Ishikawa (cell line): ENCODE data around the gene PXDN.

Experiments
- CEBPB ChIP-seq: IDR thresholded peaks from 2 replicates; pipeline ENCODE4 v1.6.1; 2012
- CREB1 ChIP-seq: IDR thresholded peaks from 2 replicates; pipeline ENCODE4 v1.6.1; 2012; ENCODE audit warnings: low read depth
- EGR1 ChIP-seq: IDR thresholded peaks from 2 replicates; pipeline ENCODE4 v1.6.1; 2012
- EP300 ChIP-seq: IDR thresholded peaks from 2 replicates; pipeline ENCODE4 v1.6.1; 2012; ENCODE audit warnings: borderline replicate concordance
- FOXM1 ChIP-seq: IDR thresholded peaks from 2 replicates; pipeline ENCODE4 v1.6.1; 2012; ENCODE audit warnings: low read depth, borderline replicate concordance
- NFIC ChIP-seq: IDR thresholded peaks from 2 replicates; pipeline ENCODE4 v1.6.1; 2012
- RAD21 ChIP-seq: IDR thresholded peaks from 2 replicates; pipeline ENCODE4 v1.6.1; 2012; ENCODE audit warnings: low read depth
- REST ChIP-seq: IDR thresholded peaks from 2 replicates; pipeline ENCODE4 v1.6.1; 2012; ENCODE audit warnings: low read depth, mild to moderate bottlenecking
- TAF1 ChIP-seq: IDR thresholded peaks from 2 replicates; pipeline ENCODE4 v1.6.1; 2012; ENCODE audit warnings: low read depth, mild to moderate bottlenecking
- TCF12 ChIP-seq: IDR thresholded peaks from 2 replicates; pipeline ENCODE4 v1.6.1; 2012; ENCODE audit warnings: low read depth
- TEAD4 ChIP-seq: IDR thresholded peaks from 2 replicates; pipeline ENCODE4 v1.6.1; 2012
- USF1 ChIP-seq: IDR thresholded peaks from 2 replicates; pipeline ENCODE4 v1.6.1; 2012
- YY1 ChIP-seq: IDR thresholded peaks from 2 replicates; pipeline ENCODE4 v1.6.1; 2012; ENCODE audit warnings: low read depth
- ZBTB7A ChIP-seq: IDR thresholded peaks from 2 replicates; pipeline ENCODE4 v1.6.1; 2012; ENCODE audit warnings: low read depth
- TF ChIP-seq, protein P1 (sequence below): IDR thresholded peaks from 2 replicates; pipeline ENCODE4 v1.6.1; 2012

The PXDN gene

GRCh38 chr2:1693723-1694122 lies 50.6 kb downstream of the PXDN start:
- TF ChIP-seq CEBPB (no peak), EGR1 (no peak), CREB1 (no peak), TAF1 (no peak), EP300 (no peak), TEAD4 (no peak), ZBTB7A (no peak), REST (no peak), NFIC (no peak), YY1 (no peak), FOXM1 (no peak), RAD21 (no peak), USF1 (no peak), TCF12 (no peak)
- TF ChIP-seq, protein P1, sequence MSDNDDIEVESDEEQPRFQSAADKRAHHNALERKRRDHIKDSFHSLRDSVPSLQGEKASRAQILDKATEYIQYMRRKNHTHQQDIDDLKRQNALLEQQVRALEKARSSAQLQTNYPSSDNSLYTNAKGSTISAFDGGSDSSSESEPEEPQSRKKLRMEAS, result no peak

GRCh38 chr2:1692342-1692741 lies 52.0 kb downstream of the PXDN start:
- no peak for TF ChIP-seq YY1
- no peak for TF ChIP-seq TAF1
- TF ChIP-seq RAD21, result no peak
- TF ChIP-seq CREB1, result no peak
- TF ChIP-seq EGR1, result no peak
- no peak for TF ChIP-seq NFIC
- TF ChIP-seq, protein P1, result no peak
- no peak for TF ChIP-seq TCF12
- no peak for TF ChIP-seq USF1
- TF ChIP-seq ZBTB7A, result no peak
- TF ChIP-seq CEBPB, result no peak
- TF ChIP-seq REST, result no peak
- no peak for TF ChIP-seq FOXM1
- TF ChIP-seq TEAD4, result no peak
- no peak for TF ChIP-seq EP300

DNA sequence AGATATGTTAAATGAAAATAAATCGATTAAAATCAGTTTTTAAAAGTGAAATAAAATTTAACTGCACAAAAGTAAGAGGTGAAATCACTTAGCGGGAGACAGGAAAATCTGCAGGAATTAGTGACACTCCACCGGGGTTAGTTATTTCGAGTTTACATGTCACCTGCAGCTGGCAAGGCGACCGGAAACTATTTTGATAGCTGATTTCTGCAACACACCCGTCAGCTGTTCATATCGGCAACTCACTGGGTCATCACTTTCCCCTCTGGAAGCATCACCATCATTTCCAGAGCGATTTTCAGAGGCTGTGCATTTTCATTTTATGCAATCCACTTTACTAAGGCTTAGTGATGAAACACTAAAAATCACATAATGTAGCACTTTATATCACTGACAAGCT lies 52.9 kb downstream of the PXDN start:
- TF ChIP-seq YY1 (no peak), REST (no peak), NFIC (no peak), RAD21 (no peak), TAF1 (no peak), CEBPB (no peak), USF1 (no peak), TEAD4 (no peak), EGR1 (no peak), TCF12 (no peak), ZBTB7A (no peak)

DNA sequence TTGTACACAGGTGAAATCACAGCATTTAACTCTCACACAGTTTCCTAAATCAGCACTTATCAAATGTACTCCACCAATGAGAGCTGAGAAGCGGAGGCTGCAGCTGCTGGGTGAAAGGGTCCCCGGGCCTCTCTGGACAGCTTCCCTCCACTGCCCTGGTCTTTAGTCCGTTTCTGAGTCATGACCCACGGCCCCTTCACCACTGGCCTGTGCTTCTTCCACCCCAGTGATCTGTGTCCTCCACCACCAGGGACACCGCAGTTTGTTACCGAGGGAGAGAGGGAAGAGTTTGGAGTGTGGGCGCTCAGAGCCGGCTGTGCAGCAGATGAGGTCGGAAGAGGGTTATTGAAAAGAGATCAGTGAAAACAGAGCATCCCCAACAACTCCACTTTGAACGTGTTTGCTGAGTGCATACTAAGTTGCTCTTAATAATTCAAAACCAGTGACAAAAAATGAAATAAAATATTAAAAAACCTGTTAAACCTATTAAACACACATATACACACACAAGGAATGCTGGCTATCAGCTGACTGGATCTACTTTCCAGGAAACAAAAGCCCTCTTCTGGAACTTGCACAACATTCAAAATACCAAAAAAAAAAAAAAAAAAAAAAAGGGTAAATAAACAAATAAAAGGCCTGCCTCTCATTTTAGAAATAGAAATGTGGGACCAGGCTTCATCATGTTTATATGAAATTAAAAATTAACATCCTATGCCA lies 54.1 kb downstream of the PXDN start:
- TF ChIP-seq YY1 (no peak), REST (no peak), TEAD4 (no peak), EP300 (no peak), TCF12 (no peak), CREB1 (no peak), ZBTB7A (no peak), CEBPB (no peak)
- TF ChIP-seq, protein P1, result no peak
